HG02571 (cell line): Measurements from ENCODE around the gene ACIN1.
"Not testable (repeated sequence)": the region's sequence is repeated elsewhere in the genome, so short reads cannot be mapped to it uniquely, and the experiment has no call there.

Experiments
- ATAC-seq: cut with Tn5 transposase; IDR thresholded peaks from one replicate; pipeline ENCODE4 v1.9.1; 2021; ENCODE audit warnings: mild to moderate bottlenecking, moderate library complexity; ENCODE audit not compliant: unreplicated experiment

ACIN1 gene

GRCh38 chr14:23108169-23108568, 13.2 kb upstream of the ACIN1 start:
- not testable (repeated sequence) for ATAC-seq

- not testable (repeated sequence) for ATAC-seq
These were observed 12.7 kb upstream of the ACIN1 start for GRCh38 chr14:23107620-23108019.

DNA sequence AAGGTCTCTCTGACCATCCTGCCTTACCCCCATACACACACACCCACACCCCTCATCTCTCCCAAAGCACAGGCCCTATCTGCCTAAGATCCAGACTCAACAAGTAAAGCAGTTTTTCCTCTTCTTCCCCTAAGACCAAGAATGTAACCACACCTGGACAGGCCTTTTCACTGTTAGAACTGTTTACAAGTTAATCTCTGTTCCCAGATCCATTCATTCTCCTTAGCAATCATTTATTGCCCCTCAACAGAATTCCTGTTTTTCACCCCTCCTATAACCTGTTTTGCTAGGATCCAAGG, 11.8 kb upstream of the ACIN1 start:
- no peak for ATAC-seq

DNA sequence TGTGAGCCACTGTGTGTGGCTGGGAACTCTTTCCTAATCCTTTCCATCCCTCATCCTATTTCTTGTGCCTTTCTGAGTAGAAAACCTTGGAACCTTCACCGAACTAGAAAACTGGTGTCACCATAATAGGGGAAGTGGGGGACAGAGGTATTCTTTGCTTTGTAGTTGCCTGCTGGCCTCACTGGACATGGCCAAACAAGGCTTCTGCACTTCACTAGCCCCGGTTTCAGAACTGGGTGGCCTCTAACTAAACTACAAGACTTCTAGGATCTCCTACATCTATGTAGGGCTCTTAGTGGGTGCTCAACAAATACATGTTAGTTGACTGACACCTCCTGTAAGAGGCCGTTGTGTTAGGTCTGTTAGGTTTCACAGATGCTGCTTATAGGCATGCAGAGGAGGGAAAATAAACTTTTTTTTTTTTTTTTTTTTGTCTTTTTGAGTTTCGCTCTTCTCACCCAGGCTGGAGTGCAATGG, 10.4 kb upstream of the ACIN1 start:
- ATAC-seq: no peak

GRCh38 chr14:23104591-23105347, 9.8 kb upstream of the ACIN1 start, which contains the start of gene CIROP:
Gene CIROP, minus strand, starts transcription at chr14:23104989. Its CDS starts 69 bp downstream, at chr14:23104920.
- no peak for ATAC-seq

DNA sequence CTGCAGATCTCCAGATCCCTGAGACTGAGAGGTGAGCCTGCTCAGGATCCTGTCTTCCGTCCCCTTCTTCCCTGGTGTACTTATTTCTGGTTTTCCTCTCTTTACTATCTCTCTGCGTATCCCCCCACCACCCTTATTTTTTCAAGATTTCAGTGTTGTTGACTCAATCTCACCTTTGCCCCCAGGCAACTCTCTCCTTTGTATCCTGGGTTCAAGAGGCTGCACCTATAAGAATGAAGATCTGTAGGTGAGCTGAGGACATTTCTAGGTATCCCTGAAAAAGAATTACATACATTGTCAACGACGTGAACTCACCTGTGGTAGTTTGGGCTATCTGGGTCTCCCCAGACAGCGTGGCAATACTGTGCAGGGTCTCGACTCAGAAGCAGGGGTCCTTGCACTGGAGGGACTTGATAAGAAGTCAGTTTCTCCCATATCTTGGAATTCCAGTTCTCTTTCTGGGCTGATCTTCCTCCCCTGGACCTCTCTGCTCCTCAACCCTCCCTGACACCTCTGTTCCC, 9.2 kb upstream of the ACIN1 start:
- no peak for ATAC-seq

DNA sequence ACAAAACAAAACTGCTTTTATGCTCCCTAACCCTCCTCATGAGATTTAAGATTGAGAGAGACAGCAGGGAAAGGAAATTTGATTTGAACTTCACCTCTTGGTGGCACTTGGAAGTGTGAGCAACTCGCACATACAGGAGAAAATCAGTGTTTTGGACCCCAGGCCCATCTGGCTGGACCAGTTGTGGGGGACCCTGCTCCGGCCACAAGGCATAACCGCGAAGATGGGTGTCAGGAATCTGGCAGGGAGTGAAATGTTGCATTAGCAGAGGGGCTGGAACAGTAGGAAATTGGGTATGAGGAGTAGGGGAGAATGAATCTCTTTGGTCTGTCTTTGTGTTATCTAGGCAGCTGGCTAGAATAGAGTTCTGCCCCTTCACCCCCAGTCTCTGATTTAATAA, 8.6 kb upstream of the ACIN1 start:
- ATAC-seq: no peak

DNA sequence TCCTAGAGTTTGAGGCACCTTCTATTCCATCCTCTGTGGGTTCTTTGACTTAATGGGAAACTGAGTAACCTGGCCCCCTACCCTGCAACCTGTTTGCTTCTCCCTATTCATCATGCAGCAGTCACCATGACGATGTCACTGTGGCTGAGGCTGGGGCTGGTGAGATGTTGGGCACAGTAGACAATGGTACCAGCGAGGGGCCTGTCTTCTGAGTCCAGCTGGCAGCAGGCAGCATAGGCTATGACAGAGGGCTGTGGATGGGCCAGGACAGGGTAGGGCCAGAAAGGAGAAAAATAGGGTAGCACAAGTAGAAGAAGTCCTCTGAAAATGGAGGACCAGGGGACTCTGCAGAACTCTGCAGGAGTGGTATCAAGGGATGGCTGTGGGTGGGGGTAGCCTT, 7.9 kb upstream of the ACIN1 start:
- no peak for ATAC-seq

GRCh38 chr14:23101986-23102625, 7.2 kb upstream of the ACIN1 start:
- no peak for ATAC-seq

GRCh38 chr14:23101213-23101970, 6.5 kb upstream of the ACIN1 start:
- no peak for ATAC-seq

- ATAC-seq: no peak
These were observed 4.4 kb upstream of the ACIN1 start for GRCh38 chr14:23099212-23099861.

DNA sequence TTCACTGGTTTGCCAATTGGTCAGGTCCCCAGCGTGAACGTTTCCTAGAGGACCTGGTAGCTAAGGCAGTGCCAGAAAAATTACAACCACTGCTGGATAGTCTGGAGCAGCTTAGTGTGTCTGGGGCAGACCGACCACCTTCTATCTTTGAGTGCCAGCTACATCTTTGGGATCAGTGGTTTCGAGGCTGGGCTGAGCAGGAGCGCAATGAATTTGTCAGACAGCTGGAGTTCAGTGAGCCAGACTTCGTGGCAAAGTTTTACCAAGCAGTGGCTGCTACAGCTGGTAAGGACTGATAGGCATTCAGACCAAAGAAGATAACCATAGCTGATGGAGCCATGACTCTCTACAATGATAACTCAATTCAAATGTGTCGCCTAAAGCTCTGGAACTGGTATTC, 2.9 kb upstream of the ACIN1 start:
- no peak for ATAC-seq

DNA sequence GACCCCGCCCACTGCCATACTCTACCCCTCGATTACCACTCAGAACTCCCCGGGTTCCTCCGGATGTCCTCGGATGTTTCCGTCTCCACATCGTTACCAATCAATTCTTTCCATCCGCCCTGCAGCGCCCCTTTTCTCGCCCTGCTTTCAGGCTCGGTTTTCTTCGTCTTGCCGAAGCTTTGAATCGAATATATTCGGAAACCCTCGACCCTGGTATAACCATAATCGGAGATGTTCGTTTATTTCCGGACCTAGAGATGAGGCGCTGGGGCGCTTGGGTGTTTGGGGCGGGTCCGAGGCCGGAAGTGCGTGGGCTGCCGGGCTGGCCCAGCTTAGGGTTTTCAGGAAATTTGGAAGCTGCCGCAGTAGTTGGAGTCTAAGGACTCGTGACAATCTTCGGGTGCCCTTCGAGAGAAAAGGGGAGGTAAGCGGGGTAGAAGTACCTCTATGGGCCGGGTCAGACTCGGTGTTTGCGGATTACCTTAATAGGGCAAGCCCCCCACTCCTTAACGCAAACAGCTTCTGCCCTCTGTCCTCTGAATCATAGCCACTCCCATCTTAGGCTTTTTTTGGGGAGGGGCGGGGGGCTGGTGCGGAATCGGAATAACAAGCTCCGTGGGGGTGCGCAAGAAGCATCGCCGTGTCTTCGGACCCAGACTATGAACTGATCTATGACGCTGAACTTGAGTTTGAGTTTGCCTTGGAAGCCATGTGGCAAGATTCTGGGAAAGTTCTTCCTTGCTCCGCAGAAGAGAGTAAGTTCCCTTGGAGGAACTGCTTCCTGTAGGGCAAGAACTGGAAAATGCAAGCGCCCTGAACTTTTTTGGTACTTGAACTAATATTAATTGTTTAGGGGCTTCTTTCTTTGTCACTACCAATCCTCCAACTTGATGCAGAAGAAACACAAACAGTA, 516 bp upstream of the ACIN1 start, which contains the start of gene C14orf119:
C14orf119 (plus strand) TSS at position 310 of the 913 bp plus-strand sequence. CDS start 2,154 bp downstream, outside the sequence.
- peak; percentile 87 for ATAC-seq

- ATAC-seq: no peak
These were observed 808 bp downstream of the ACIN1 start for GRCh38 chr14:23093991-23094665.

DNA sequence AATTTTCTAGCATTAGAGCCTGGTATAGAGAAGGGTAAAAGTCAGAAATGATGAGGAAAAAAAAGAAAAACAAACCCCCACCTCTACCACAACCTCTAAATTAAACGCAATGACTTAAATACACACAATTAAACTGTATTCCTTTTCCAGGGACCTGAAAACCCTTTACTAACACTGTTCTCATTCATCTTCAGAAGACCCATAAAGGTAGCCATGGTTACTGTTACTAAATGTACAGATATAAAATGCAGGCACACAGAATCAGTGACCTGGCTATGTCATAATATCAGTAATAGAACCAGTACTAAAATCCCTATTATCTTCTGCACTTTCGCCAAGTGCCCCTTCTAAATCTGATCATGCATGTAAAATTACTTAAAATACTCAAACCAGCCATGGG, 1.4 kb downstream of the ACIN1 start:
- no peak for ATAC-seq

GRCh38 chr14:23093104-23093503, 1.8 kb downstream of the ACIN1 start:
- ATAC-seq: no peak

- no peak for ATAC-seq
These were observed 3.4 kb downstream of the ACIN1 start for GRCh38 chr14:23091294-23092225.

DNA sequence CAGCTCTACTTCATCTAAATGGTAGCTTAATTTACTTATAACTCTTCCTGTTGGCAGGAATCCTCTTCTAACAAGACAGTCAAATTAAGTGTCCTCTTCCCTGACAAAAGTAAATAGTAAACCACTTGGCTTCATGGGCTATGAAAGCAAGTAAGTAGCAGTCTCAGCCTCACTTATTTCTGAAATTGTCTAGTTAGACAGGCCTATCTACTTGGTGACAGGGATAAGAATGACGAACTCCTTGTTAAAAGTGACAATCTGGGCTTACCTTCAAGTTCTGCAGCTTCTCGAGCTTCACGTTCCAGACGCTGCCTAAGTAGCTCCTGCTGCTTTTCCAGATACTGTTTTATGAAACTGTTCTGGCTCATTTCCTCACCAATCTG, 4.7 kb downstream of the ACIN1 start:
- ATAC-seq: no peak
